ENCODE results near the gene BICD2.

The BICD2 gene

GRCh38 chr9:92747459-92748232 lies 17.0 kb downstream of the BICD2 start:
- no peak for DNase-seq

- DNase-seq = no peak
These were observed 17.8 kb downstream of the BICD2 start for GRCh38 chr9:92746567-92747458.

GRCh38 chr9:92745881-92746280 lies 18.8 kb downstream of the BICD2 start:
- DNase-seq = no peak

- no peak for DNase-seq
These were observed 19.3 kb downstream of the BICD2 start for GRCh38 chr9:92745331-92745730.

GRCh38 chr9:92740969-92741368 lies 23.7 kb downstream of the BICD2 start:
- no peak for DNase-seq

- DNase-seq = no peak
These were observed 24.1 kb downstream of the BICD2 start for GRCh38 chr9:92740446-92740961.

- no peak for DNase-seq
These were observed 24.6 kb downstream of the BICD2 start for GRCh38 chr9:92740009-92740408.

GRCh38 chr9:92739346-92739970 lies 25.2 kb downstream of the BICD2 start:
- DNase-seq = no peak

GRCh38 chr9:92738661-92739081 lies 26.0 kb downstream of the BICD2 start:
- DNase-seq = no peak

- DNase-seq = no peak
These were observed 26.9 kb downstream of the BICD2 start for GRCh38 chr9:92737611-92738299.

- no peak for DNase-seq
These were observed 27.4 kb downstream of the BICD2 start for GRCh38 chr9:92737216-92737606.

GRCh38 chr9:92736563-92737215 lies 27.9 kb downstream of the BICD2 start:
- DNase-seq = no peak

- DNase-seq = no peak
These were observed 28.7 kb downstream of the BICD2 start for GRCh38 chr9:92735636-92736562.

- DNase-seq = no peak
These were observed 29.6 kb downstream of the BICD2 start for GRCh38 chr9:92734931-92735635.

GRCh38 chr9:92730897-92731296 lies 33.7 kb downstream of the BICD2 start:
- no peak for DNase-seq

GRCh38 chr9:92729735-92730155 lies 34.9 kb downstream of the BICD2 start:
- no peak for DNase-seq

GRCh38 chr9:92728831-92729734 lies 35.5 kb downstream of the BICD2 start:
- no peak for DNase-seq

GRCh38 chr9:92727716-92728700 lies 36.6 kb downstream of the BICD2 start:
- DNase-seq = no peak

Measured in activated naive CD4-positive, alpha-beta T cell treated with anti-CD3 and anti-CD28 coated beads, Interleukin-2, amount 50 U/mL, for 16 hours (primary cell).